Breast epithelium (tissue), 3 donors: ENCODE results near the gene RAPH1.

Experiments used
- POLR2A ChIP-seq: fragments of 450-650 bp; IDR thresholded peaks from one replicate; pipeline ENCODE4 v1.6.1; 2016; ENCODE audit warnings: antibody characterized with exemption, mild to moderate bottlenecking, moderate library complexity
- POLR2AphosphoS5 ChIP-seq, 3 donors: sonication (generic); formaldehyde crosslinking; IDR thresholded peaks; one replicate each; pipeline ENCODE4 v1.6.1; 2017; ENCODE audit warnings: antibody characterized with exemption in 3 of 3
- TF ChIP-seq, protein P1 (sequence below), 3 donors: fragments of 450-650 bp; IDR thresholded peaks; one replicate each; pipeline ENCODE4 v1.5.1; 2016 to 2017; ENCODE audit warnings: antibody characterized with exemption in 3 of 3, mild to moderate bottlenecking in 3 of 3, moderate library complexity in 3 of 3

DNA sequence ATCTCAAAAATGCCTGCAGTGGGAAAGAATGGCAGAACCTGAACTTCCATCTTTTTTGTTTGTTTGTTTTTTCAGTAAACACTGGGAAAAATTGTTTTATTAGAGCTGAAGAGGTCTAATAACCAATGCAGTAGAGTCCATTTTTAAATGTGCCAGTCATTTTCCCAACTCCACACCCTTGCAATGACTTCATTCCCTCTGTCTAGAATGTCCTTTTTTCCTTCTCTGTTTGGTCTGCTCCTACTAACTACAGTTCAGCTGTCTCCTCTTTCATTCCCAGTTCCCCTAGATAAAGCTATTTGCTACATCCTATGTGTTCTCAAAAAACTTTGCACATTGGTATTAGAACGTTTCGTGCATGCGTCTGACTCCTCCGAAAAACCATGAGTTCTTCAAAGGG lies 9.3 kb upstream of the RAPH1 start:
- TF ChIP-seq, protein P1, sequence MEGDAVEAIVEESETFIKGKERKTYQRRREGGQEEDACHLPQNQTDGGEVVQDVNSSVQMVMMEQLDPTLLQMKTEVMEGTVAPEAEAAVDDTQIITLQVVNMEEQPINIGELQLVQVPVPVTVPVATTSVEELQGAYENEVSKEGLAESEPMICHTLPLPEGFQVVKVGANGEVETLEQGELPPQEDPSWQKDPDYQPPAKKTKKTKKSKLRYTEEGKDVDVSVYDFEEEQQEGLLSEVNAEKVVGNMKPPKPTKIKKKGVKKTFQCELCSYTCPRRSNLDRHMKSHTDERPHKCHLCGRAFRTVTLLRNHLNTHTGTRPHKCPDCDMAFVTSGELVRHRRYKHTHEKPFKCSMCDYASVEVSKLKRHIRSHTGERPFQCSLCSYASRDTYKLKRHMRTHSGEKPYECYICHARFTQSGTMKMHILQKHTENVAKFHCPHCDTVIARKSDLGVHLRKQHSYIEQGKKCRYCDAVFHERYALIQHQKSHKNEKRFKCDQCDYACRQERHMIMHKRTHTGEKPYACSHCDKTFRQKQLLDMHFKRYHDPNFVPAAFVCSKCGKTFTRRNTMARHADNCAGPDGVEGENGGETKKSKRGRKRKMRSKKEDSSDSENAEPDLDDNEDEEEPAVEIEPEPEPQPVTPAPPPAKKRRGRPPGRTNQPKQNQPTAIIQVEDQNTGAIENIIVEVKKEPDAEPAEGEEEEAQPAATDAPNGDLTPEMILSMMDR (IDR thresholded peaks at IDR 0.05), result no peak
- no peak for TF ChIP-seq POLR2A
- TF ChIP-seq POLR2AphosphoS5 (IDR thresholded peaks at IDR 0.05), result no peak
